IMR-90 (cell line): ENCODE results near the gene TRUB2. TPM values are rescaled to one million over a fixed set of nuclear protein-coding genes. Genes with fewer than 3 reads are reported as not detected.

Experiments
- ATAC-seq: fragments of 200-7000 bp; cut with Tn5 transposase; 2 replicates; pipeline ENCODE4 v1.9.1; 2020; ENCODE audit warnings: low read depth, mild to moderate bottlenecking, moderate library complexity
- BruUV-seq: library from RNA; stranded (reverse); fragments of 400-500 nt; replicated peaks from 2 replicates; lab custom pipeline; 2021; lab: Mats Ljungman, UMichigan
- CTCF ChIA-PET: fragments of 300-600 bp; formaldehyde crosslinking; extraction: SDS; loops from one replicate; lab custom pipeline; 2021; ENCODE audit warnings: antibody characterized with exemption; lab: Yijun Ruan, JAX
- POLR2A ChIA-PET: fragments of 300-600 bp; sonication (Branson Sonifier 250); formaldehyde crosslinking; loops from one replicate; lab custom pipeline; 2022; ENCODE audit warnings: antibody characterized with exemption; ENCODE audit not compliant: unreplicated experiment; lab: Charles Lee
- DNase-seq: peaks from one replicate; pipeline ENCODE4 v3.0.0; 2013
- H2AFZ ChIP-seq: replicated peaks from 2 replicates; pipeline ENCODE3; 2013; ENCODE audit warnings: low read length, mild to moderate bottlenecking; ENCODE audit not compliant: poor library complexity
- H2AK5ac ChIP-seq: 2 replicates; pipeline ENCODE4 v1.6.1; 2013; ENCODE audit warnings: low read depth, low read length, inconsistent platforms
- H2AK9ac ChIP-seq: replicated peaks from 2 replicates; pipeline ENCODE3; 2013; ENCODE audit warnings: mild to moderate bottlenecking, low read depth, low read length, moderate library complexity; ENCODE audit not compliant: poor library complexity
- H2BK120ac ChIP-seq: 2 replicates; pipeline ENCODE4 v1.6.1; 2013; ENCODE audit warnings: low read depth, low read length, inconsistent platforms
- H2BK15ac ChIP-seq: 3 replicates; pipeline ENCODE4 v1.6.1; 2013; ENCODE audit warnings: low read depth, low read length, inconsistent platforms
- H2BK20ac ChIP-seq: 2 replicates; pipeline ENCODE4 v1.6.1; 2013; ENCODE audit warnings: low read depth, mild to moderate bottlenecking, inconsistent platforms, low read length, moderate library complexity
- H2BK5ac ChIP-seq: 2 replicates; pipeline ENCODE4 v1.6.1; 2013; ENCODE audit warnings: mild to moderate bottlenecking, low read depth, low read length, inconsistent platforms; ENCODE audit not compliant: poor library complexity, severe bottlenecking
- H3K14ac ChIP-seq: replicated peaks from 2 replicates; pipeline ENCODE4 v1.6.1; 2013; ENCODE audit warnings: low read depth, low read length, inconsistent platforms
- H3K18ac ChIP-seq: 2 replicates; pipeline ENCODE4 v1.6.1; 2013; ENCODE audit warnings: low read depth, low read length, control low read depth
- H3K23ac ChIP-seq: 2 replicates; pipeline ENCODE4 v1.6.1; 2013; ENCODE audit warnings: low read depth, low read length, inconsistent platforms
- H3K27ac ChIP-seq: 2 replicates; pipeline ENCODE4 v1.5.1; 2013; ENCODE audit warnings: mild to moderate bottlenecking, control low read depth, low read length; ENCODE audit not compliant: insufficient read depth
- H3K27me3 ChIP-seq: 2 replicates; pipeline ENCODE4 v1.6.1; 2013; ENCODE audit warnings: low read length; ENCODE audit not compliant: control insufficient read depth, insufficient read depth
- H3K36me3 ChIP-seq: 2 replicates; pipeline ENCODE4 v1.6.1; 2013; ENCODE audit warnings: low read length, mixed read lengths; ENCODE audit not compliant: control insufficient read depth, insufficient read depth
- H3K4ac ChIP-seq: 2 replicates; pipeline ENCODE4 v1.6.1; 2013; ENCODE audit warnings: low read depth, low read length, inconsistent platforms
- H3K4me1 ChIP-seq: 2 replicates; pipeline ENCODE4 v1.6.1; 2013; ENCODE audit warnings: low read length, mixed read lengths; ENCODE audit not compliant: control insufficient read depth, insufficient read depth
- H3K4me2 ChIP-seq: 2 replicates; pipeline ENCODE4 v1.6.1; 2013; ENCODE audit warnings: low read depth, mild to moderate bottlenecking, control low read depth, low read length, moderate library complexity
- H3K4me3 ChIP-seq: 2 replicates; pipeline ENCODE4 v1.5.1; 2013; ENCODE audit warnings: low read depth, mild to moderate bottlenecking, control low read depth, low read length, moderate library complexity; ENCODE audit not compliant: insufficient read depth
- H3K56ac ChIP-seq: 2 replicates; pipeline ENCODE4 v1.6.1; 2013; ENCODE audit warnings: low read length, inconsistent platforms; ENCODE audit not compliant: insufficient read depth; ENCODE audit errors: extremely low read depth
- H3K79me1 ChIP-seq, 2 experiments: 2 replicates each; pipeline ENCODE4 v1.6.1; 2013; ENCODE audit warnings: low read length in 2 of 2, inconsistent platforms in 1 of 2, low read depth in 1 of 2
- H3K9ac ChIP-seq: 2 replicates; pipeline ENCODE4 v1.6.1; 2013; ENCODE audit warnings: low read depth, low read length, control low read depth
- H3K9me1 ChIP-seq: 2 replicates; pipeline ENCODE4 v1.6.1; 2013; ENCODE audit warnings: low read length, inconsistent platforms; ENCODE audit not compliant: insufficient read depth
- H3K9me3 ChIP-seq: 2 replicates; pipeline ENCODE4 v1.6.1; 2013; ENCODE audit warnings: low read length; ENCODE audit not compliant: control insufficient read depth, insufficient read depth
- H4K20me1 ChIP-seq: 2 replicates; pipeline ENCODE4 v1.6.1; 2013; ENCODE audit warnings: low read length, inconsistent platforms; ENCODE audit not compliant: insufficient read depth
- H4K5ac ChIP-seq: 2 replicates; pipeline ENCODE4 v1.6.1; 2013; ENCODE audit warnings: mild to moderate bottlenecking, low read depth, low read length, control low read depth
- H4K8ac ChIP-seq, 2 experiments: 2 replicates each; pipeline ENCODE4 v1.6.1; 2013; ENCODE audit warnings: low read depth in 2 of 2, low read length in 2 of 2, control low read depth in 1 of 2, inconsistent platforms in 1 of 2
- H4K91ac ChIP-seq: 2 replicates; pipeline ENCODE4 v1.6.1; 2013; ENCODE audit warnings: low read depth, low read length, inconsistent platforms; ENCODE audit not compliant: insufficient read depth
- BHLHE40 ChIP-seq: fragments of 150-350 bp; IDR thresholded peaks from 2 replicates; pipeline ENCODE4 v1.6.1; 2016; ENCODE audit warnings: mild to moderate bottlenecking, low read depth, low read length
- CEBPB ChIP-seq: IDR thresholded peaks from 2 replicates; pipeline ENCODE4 v1.6.1; 2012; ENCODE audit warnings: low read depth, low read length, improper control_type of control experiment
- CHD1 ChIP-seq: IDR thresholded peaks from 2 replicates; pipeline ENCODE4 v1.6.1; 2012; ENCODE audit warnings: low read depth, low read length, improper control_type of control experiment
- FOS ChIP-seq: fragments of 150-350 bp; IDR thresholded peaks from 2 replicates; pipeline ENCODE4 v1.6.1; 2016; ENCODE audit warnings: low read depth, low read length
- MAFK ChIP-seq: IDR thresholded peaks from 2 replicates; pipeline ENCODE4 v1.6.1; 2012; ENCODE audit warnings: low read depth, low read length, improper control_type of control experiment
- MXI1 ChIP-seq: IDR thresholded peaks from 2 replicates; pipeline ENCODE4 v1.6.1; 2012; ENCODE audit warnings: low read depth, mild to moderate bottlenecking, low read length, moderate library complexity, borderline replicate concordance
- NFE2L2 ChIP-seq: fragments of 150-350 bp; IDR thresholded peaks from 2 replicates; pipeline ENCODE4 v1.6.1; 2016; ENCODE audit warnings: low read depth, mild to moderate bottlenecking, low read length
- POLR2A ChIP-seq: IDR thresholded peaks from 2 replicates; pipeline ENCODE4 v1.6.1; 2012; ENCODE audit warnings: mild to moderate bottlenecking, low read depth, low read length
- RCOR1 ChIP-seq: IDR thresholded peaks from 2 replicates; pipeline ENCODE4 v1.6.1; 2012; ENCODE audit warnings: mild to moderate bottlenecking, low read length, improper control_type of control experiment; ENCODE audit not compliant: insufficient replicate concordance
- SMC3 ChIP-seq: fragments of 150-350 bp; IDR thresholded peaks from 2 replicates; pipeline ENCODE4 v1.6.1; 2016; ENCODE audit warnings: low read depth, mild to moderate bottlenecking, antibody characterized with exemption, low read length, moderate library complexity
- WGBS, 2 experiments: methylation state at CpG; one replicate each; pipeline versions ENCODE4 v1.1.5 to v1.1.7; 2013; ENCODE audit warnings: missing lambda C conversion rate in 2 of 2; ENCODE audit not compliant: insufficient read length in 1 of 2; ENCODE audit errors: extremely low coverage in 2 of 2; 5-methylcytosine and 5-hydroxymethylcytosine counted together
- dilution Hi-C: fragments of 300-500 bp; cut with HindIII; formaldehyde crosslinking; loops from one replicate; pipeline ENCODE4 v1.14.3; 2018; ENCODE audit warnings: low sequenced_read_pairs; ENCODE audit not compliant: unreplicated experiment
- in situ Hi-C: fragments of 300-500 bp; cut with MboI; formaldehyde crosslinking; loops from 3 replicates; pipeline ENCODE4 v1.14.3; 2019; ENCODE audit warnings: low sequenced_read_pairs, inconsistent platforms, mixed read lengths
- intact Hi-C: fragments of 100-400 bp; cut with micrococcal nuclease; formaldehyde crosslinking; loops from 2 replicates; pipeline ENCODE4 v1.10.0; 2022
- polyA plus RNA-seq, 3 experiments: library from polyadenylated mRNA; depleted of rRNA; stranded (reverse); fragments of >200 nt; gene quantifications; 2 replicates each; pipeline ENCODE4 v1.2.3, GENCODE V29; 2012; ENCODE audit warnings: low replicate concordance in 1 of 3
- total RNA-seq: library from RNA; depleted of rRNA; stranded (reverse); fragments of >200 nt; gene quantifications from 2 replicates; pipeline ENCODE4 v1.2.3, GENCODE V29; 2012
- TF ChIP-seq, protein P1 (sequence below): fragments of 150-350 bp; IDR thresholded peaks from 2 replicates; pipeline ENCODE4 v1.6.1; 2016; ENCODE audit warnings: low read depth, mild to moderate bottlenecking, low read length, moderate library complexity, borderline replicate concordance

TRUB2 gene
- total and polyA plus RNA-seq, 2 of the 4 experiments (the other 2 are of a cell fraction), result 18.0 to 21.3 TPM

DNA sequence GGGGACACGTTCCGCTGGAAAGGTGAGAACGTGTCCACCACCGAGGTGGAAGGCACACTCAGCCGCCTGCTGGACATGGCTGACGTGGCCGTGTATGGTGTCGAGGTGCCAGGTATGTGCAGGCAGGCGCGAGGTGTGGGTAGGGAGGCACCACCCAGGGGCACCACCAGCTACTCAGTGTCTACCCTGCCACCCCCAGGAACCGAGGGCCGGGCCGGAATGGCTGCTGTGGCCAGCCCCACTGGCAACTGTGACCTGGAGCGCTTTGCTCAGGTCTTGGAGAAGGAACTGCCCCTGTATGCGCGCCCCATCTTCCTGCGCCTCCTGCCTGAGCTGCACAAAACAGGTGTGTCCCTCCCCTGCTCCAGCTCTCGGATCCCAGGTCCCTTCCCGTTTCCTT, 33.2 kb upstream of the TRUB2 start:
- Histone ChIP-seq H3K79me1 (no peaks in the 10 kb centered on the region; a peak in 1 of 4 replicates), H4K8ac (no peak overlapping the region), H2AK9ac (peak overlapping the region; percentile 65), H3K27me3 (no peaks in the 10 kb centered on the region), H4K91ac (no peak overlapping the region), H3K36me3 (peaks cover 25% of the 10 kb centered on the region), H2AFZ (no peak overlapping the region), H3K9me1 (peaks cover 8% of the 10 kb centered on the region), H3K23ac (no peak overlapping the region), H3K56ac (no peak overlapping the region), H2BK120ac (no peak overlapping the region), H4K5ac (no peak overlapping the region), H2BK5ac (no peak overlapping the region), H2BK15ac (no peak overlapping the region), H2BK20ac (no peak overlapping the region), H3K4me1 (no peaks in the 10 kb centered on the region), H3K4me3 (no peak overlapping the region), H3K4ac (no peak overlapping the region), H3K27ac (no peak overlapping the region), H2AK5ac (no peak overlapping the region), H3K18ac (no peak overlapping the region), H3K4me2 (no peak overlapping the region), H3K9me3 (no peaks in the 10 kb centered on the region), H3K9ac (no peak overlapping the region), H3K14ac (no peak overlapping the region), H4K20me1 (no peaks in the 10 kb centered on the region)
- intact Hi-C loops, result no loop called here
- DNase-seq, result no peak
- no peak for TF ChIP-seq FOS
- TF ChIP-seq MXI1, result no peak
- no peak for TF ChIP-seq RCOR1
- TF ChIP-seq BHLHE40, result no peak
- TF ChIP-seq CHD1, result no peak
- TF ChIP-seq MAFK, result no peak
- TF ChIP-seq POLR2A, result no peak
- TF ChIP-seq NFE2L2, result no peak
- TF ChIP-seq, protein P1, sequence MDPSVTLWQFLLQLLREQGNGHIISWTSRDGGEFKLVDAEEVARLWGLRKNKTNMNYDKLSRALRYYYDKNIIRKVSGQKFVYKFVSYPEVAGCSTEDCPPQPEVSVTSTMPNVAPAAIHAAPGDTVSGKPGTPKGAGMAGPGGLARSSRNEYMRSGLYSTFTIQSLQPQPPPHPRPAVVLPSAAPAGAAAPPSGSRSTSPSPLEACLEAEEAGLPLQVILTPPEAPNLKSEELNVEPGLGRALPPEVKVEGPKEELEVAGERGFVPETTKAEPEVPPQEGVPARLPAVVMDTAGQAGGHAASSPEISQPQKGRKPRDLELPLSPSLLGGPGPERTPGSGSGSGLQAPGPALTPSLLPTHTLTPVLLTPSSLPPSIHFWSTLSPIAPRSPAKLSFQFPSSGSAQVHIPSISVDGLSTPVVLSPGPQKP, result no peak
- TF ChIP-seq CEBPB, result no peak
- TF ChIP-seq SMC3, result no peak
- in situ Hi-C loops, result no loop called here
- 97% methylated on average over 6 of the region's 19 CpGs; no CpG with 5 or more reads in 1 of the 2 experiments for WGBS, 2 experiments
- dilution Hi-C loops, result no loop called here
- ATAC-seq, result no peak
- POLR2A ChIA-PET, result no interaction called here
- CTCF ChIA-PET, result no interaction called here
- BruUV-seq, result no TSS peak
